Stimulated activated CD4-positive, alpha-beta T cell treated with anti-CD3 and anti-CD28 coated beads, Interleukin-1b, Interleukin-23, amount 100 ng/mL, for 24 hours (primary cell): Measurements from ENCODE around the gene EDARADD.
"Not testable (repeated sequence)": the region's sequence is repeated elsewhere in the genome, so short reads cannot be mapped to it uniquely, and the experiment has no call there.

Experiments used
- DNase-seq, 4 experiments: peaks; one replicate each; pipeline ENCODE4 v3.0.0-alpha.2; 2020; ENCODE audit warnings: low read depth in 4 of 4, low spot score in 1 of 4

EDARADD gene

GRCh38 chr1:236393681-236394481 is at the start of gene EDARADD:
TSS of gene EDARADD (plus strand) at chr1:236394286. CDS start at chr1:236394445, 159 bp downstream.
- DNase-seq = no peak

- DNase-seq = no peak
These were observed 48.4 kb upstream of the EDARADD start for GRCh38 chr1:236345728-236346127.

GRCh38 chr1:236348071-236348470 is 46.0 kb upstream of the EDARADD start:
- DNase-seq = no peak

- no peak for DNase-seq
These were observed 43.8 kb upstream of the EDARADD start for GRCh38 chr1:236350308-236350707.

GRCh38 chr1:236351875-236352573 is 42.1 kb upstream of the EDARADD start:
- DNase-seq = no peak

GRCh38 chr1:236352747-236353146 is 41.3 kb upstream of the EDARADD start:
- not testable (repeated sequence) for DNase-seq

- DNase-seq = no peak
These were observed 40.3 kb upstream of the EDARADD start for GRCh38 chr1:236353813-236354212.

GRCh38 chr1:236354330-236355147 is 39.5 kb upstream of the EDARADD start:
- DNase-seq = no peak

GRCh38 chr1:236356141-236356540 is 37.9 kb upstream of the EDARADD start:
- DNase-seq = no peak

- DNase-seq = no peak
These were observed 32.0 kb upstream of the EDARADD start for GRCh38 chr1:236361909-236362590.

- DNase-seq = no peak
These were observed 30.8 kb upstream of the EDARADD start for GRCh38 chr1:236363237-236363636.

- DNase-seq = no peak
These were observed 28.0 kb upstream of the EDARADD start for GRCh38 chr1:236365999-236366570.

GRCh38 chr1:236366681-236367080 is 27.4 kb upstream of the EDARADD start:
- DNase-seq = not testable (repeated sequence)

- DNase-seq = no peak
These were observed 23.7 kb upstream of the EDARADD start for GRCh38 chr1:236370420-236370819.

GRCh38 chr1:236371083-236371482 is 23.0 kb upstream of the EDARADD start:
- DNase-seq = no peak

- no peak for DNase-seq
These were observed 16.1 kb upstream of the EDARADD start for GRCh38 chr1:236377832-236378535.

GRCh38 chr1:236381565-236382158 is 12.4 kb upstream of the EDARADD start:
- no peak for DNase-seq

- no peak for DNase-seq
These were observed 5.8 kb upstream of the EDARADD start for GRCh38 chr1:236388332-236388731.

GRCh38 chr1:236389253-236389652 is 4.8 kb upstream of the EDARADD start:
- DNase-seq = no peak

GRCh38 chr1:236391008-236391407 is 3.1 kb upstream of the EDARADD start:
- DNase-seq = no peak
